ENCODE measurements around the gene GIGYF2. TPM values are rescaled to one million over a fixed set of nuclear protein-coding genes. Genes with fewer than 3 reads are reported as not detected.

GIGYF2 gene
- total RNA-seq, 4 donors from 2014 or later = 40.8 to 146 (median 76.0) TPM

GRCh38 chr2:232787806-232788205 lies 90.7 kb downstream of the GIGYF2 start:
- Histone ChIP-seq H3K27me3 (no peaks in the 10 kb centered on the region), H3K9me3 (no peaks in the 10 kb centered on the region), H3K36me3 (peaks cover 0 to 34% (median 11%) of the 10 kb centered on the region in 4 donors), H3K27ac (no peak overlapping the region), H3K4me1 (peaks cover 0 to 16% (median 6%) of the 10 kb centered on the region in 4 donors), H3K4me3 (no peak overlapping the region)
- TF ChIP-seq, protein P1, sequence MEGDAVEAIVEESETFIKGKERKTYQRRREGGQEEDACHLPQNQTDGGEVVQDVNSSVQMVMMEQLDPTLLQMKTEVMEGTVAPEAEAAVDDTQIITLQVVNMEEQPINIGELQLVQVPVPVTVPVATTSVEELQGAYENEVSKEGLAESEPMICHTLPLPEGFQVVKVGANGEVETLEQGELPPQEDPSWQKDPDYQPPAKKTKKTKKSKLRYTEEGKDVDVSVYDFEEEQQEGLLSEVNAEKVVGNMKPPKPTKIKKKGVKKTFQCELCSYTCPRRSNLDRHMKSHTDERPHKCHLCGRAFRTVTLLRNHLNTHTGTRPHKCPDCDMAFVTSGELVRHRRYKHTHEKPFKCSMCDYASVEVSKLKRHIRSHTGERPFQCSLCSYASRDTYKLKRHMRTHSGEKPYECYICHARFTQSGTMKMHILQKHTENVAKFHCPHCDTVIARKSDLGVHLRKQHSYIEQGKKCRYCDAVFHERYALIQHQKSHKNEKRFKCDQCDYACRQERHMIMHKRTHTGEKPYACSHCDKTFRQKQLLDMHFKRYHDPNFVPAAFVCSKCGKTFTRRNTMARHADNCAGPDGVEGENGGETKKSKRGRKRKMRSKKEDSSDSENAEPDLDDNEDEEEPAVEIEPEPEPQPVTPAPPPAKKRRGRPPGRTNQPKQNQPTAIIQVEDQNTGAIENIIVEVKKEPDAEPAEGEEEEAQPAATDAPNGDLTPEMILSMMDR (IDR thresholded peaks at IDR 0.05) = no peak
- TF ChIP-seq POLR2AphosphoS5 (IDR thresholded peaks at IDR 0.05) = no peak
- no peak for TF ChIP-seq POLR2A (IDR thresholded peaks at IDR 0.05)
- TF ChIP-seq EP300 (IDR thresholded peaks at IDR 0.05; ENCODE audit: low read depth) = no peak
- DNase-seq = no peak
- intact Hi-C loops (cut with DNase I; ENCODE audit: low total_unique reads) = no loop called here
- in situ Hi-C loops (cut with MboI; ENCODE audit: low pct_ligation_motif_present in 1 of 4, low pct_unique_long_range_greater_than_20kb in 1 of 4, low sequenced_read_pairs in 3 of 4) = no loop called here

DNA sequence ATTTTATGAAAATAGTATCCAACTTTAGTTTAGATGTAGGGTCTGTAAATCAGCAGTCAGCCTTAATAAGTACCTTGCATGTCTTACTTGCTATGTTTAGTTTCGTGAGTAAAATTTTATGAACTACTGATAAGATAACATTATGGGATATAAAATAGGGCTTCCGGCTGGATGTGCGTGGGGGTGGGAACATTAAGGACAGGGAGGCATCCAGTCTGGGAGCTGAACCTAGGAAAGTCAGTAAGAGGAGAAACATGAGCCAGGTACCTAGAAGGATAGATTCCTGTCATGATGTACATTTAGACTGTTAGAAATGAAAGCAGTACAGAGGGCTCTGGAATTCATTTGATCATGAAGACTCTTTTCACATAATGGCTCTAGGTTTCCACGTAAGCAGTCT lies 92.0 kb downstream of the GIGYF2 start:
- Histone ChIP-seq H3K4me3 (no peak overlapping the region), H3K9me3 (no peaks in the 10 kb centered on the region), H3K27ac (no peak overlapping the region), H3K4me1 (peaks cover 0 to 16% (median 6%) of the 10 kb centered on the region in 4 donors), H3K27me3 (no peaks in the 10 kb centered on the region), H3K36me3 (peaks cover 0 to 45% (median 12%) of the 10 kb centered on the region in 4 donors)
- TF ChIP-seq POLR2AphosphoS5 (IDR thresholded peaks at IDR 0.05) (no peak), EP300 (IDR thresholded peaks at IDR 0.05; ENCODE audit: low read depth) (no peak), POLR2A (IDR thresholded peaks at IDR 0.05) (no peak)
- TF ChIP-seq, protein P1 (IDR thresholded peaks at IDR 0.05) = no peak
- in situ Hi-C loops (cut with MboI; ENCODE audit: low pct_ligation_motif_present in 1 of 4, low pct_unique_long_range_greater_than_20kb in 1 of 4, low sequenced_read_pairs in 3 of 4) (no loop called here), intact Hi-C loops (cut with DNase I; ENCODE audit: low total_unique reads) (no loop called here)
- 53 to 63% methylated on average over 4 of the region's 4 CpGs for WGBS, 2 donors (ENCODE audit: low coverage in 1 of 2)
- DNase-seq = peak; percentile 37

- Histone ChIP-seq H3K27me3 (no peaks in the 10 kb centered on the region), H3K27ac (no peak overlapping the region), H3K36me3 (peaks cover 0 to 57% (median 16%) of the 10 kb centered on the region in 4 donors), H3K4me3 (no peak overlapping the region), H3K9me3 (no peaks in the 10 kb centered on the region), H3K4me1 (peaks cover 0 to 16% (median 6%) of the 10 kb centered on the region in 4 donors)
- in situ Hi-C loops (cut with MboI; ENCODE audit: low pct_ligation_motif_present in 1 of 4, low pct_unique_long_range_greater_than_20kb in 1 of 4, low sequenced_read_pairs in 3 of 4) = no loop called here
- 92 to 95% methylated on average over 3 to 4 of the region's 4 CpGs for WGBS, 2 donors (ENCODE audit: low coverage in 1 of 2)
- DNase-seq = no peak
- TF ChIP-seq, protein P1 (IDR thresholded peaks at IDR 0.05) = no peak
- TF ChIP-seq EP300 (IDR thresholded peaks at IDR 0.05; ENCODE audit: low read depth) = no peak
- no peak for TF ChIP-seq POLR2AphosphoS5 (IDR thresholded peaks at IDR 0.05)
- TF ChIP-seq POLR2A (IDR thresholded peaks at IDR 0.05) = no peak
- intact Hi-C loops (cut with DNase I; ENCODE audit: low total_unique reads) = no loop called here
Measured at GRCh38 chr2:232791518-232791917, 94.4 kb downstream of the GIGYF2 start.

- WGBS, 2 donors (ENCODE audit: low coverage in 1 of 2) = 96 to 100% methylated on average over 3 to 4 of the region's 4 CpGs
- H3K4me1 ChIP-seq = peaks cover 0 to 28% (median 10%) of the 10 kb centered on the region in 4 donors
- H3K9me3 ChIP-seq = no peaks in the 10 kb centered on the region
- H3K36me3 ChIP-seq = peaks cover 0 to 50% (median 16%) of the 10 kb centered on the region in 4 donors
- TF ChIP-seq POLR2AphosphoS5 (IDR thresholded peaks at IDR 0.05) = no peak
- no peak for TF ChIP-seq POLR2A (IDR thresholded peaks at IDR 0.05)
- no peak for TF ChIP-seq EP300 (IDR thresholded peaks at IDR 0.05; ENCODE audit: low read depth)
- TF ChIP-seq, protein P1 (IDR thresholded peaks at IDR 0.05) = no peak
- no peak for DNase-seq
- in situ Hi-C loops (cut with MboI; ENCODE audit: low pct_ligation_motif_present in 1 of 4, low pct_unique_long_range_greater_than_20kb in 1 of 4, low sequenced_read_pairs in 3 of 4) (no loop called here), intact Hi-C loops (cut with DNase I; ENCODE audit: low total_unique reads) (no loop called here)
- H3K27me3 ChIP-seq = no peaks in the 10 kb centered on the region
- no peak overlapping the region for H3K4me3 ChIP-seq
- H3K27ac ChIP-seq = no peak overlapping the region
Measured at GRCh38 chr2:232793271-232793670, 96.1 kb downstream of the GIGYF2 start.

All from transverse colon (tissue), 4 donors.